SU-DHL-6 (cell line): ENCODE measurements around the gene ANKRD42.

Source experiments
- H2AFZ ChIP-seq: fragments of 200-600 bp; sonication (generic); 2 replicates; pipeline ENCODE4 v1.6.1; 2014; ENCODE audit warnings: low read depth, mild to moderate bottlenecking, moderate library complexity, mixed read lengths, antibody characterized with exemption, low read length; ENCODE audit not compliant: severe bottlenecking
- H3F3A ChIP-seq: fragments of 200-600 bp; shearing (Covaris generic); 2 replicates; pipeline ENCODE4 v1.6.0; 2016; ENCODE audit warnings: antibody characterized with exemption, mild to moderate bottlenecking; ENCODE audit not compliant: insufficient read depth
- H3K27ac ChIP-seq: fragments of 200-600 bp; sonication (generic); 2 replicates; pipeline ENCODE4 v1.5.1; 2016; ENCODE audit warnings: low read depth, mild to moderate bottlenecking, low read length, moderate library complexity, mixed read lengths
- H3K27me3 ChIP-seq: fragments of 200-600 bp; sonication (generic), shearing (Covaris generic); 2 replicates; pipeline ENCODE4 v1.6.0; 2014; ENCODE audit warnings: mild to moderate bottlenecking, low read length
- H3K36me3 ChIP-seq: fragments of 200-600 bp; sonication (generic); 2 replicates; pipeline ENCODE4 v1.6.1; 2014; ENCODE audit warnings: mild to moderate bottlenecking, low read length, mixed read lengths
- H3K4me2 ChIP-seq: fragments of 300-600, 200-600 bp; shearing (Covaris generic), sonication (generic); 2 replicates; pipeline ENCODE4 v1.6.0; 2014; ENCODE audit warnings: low read length, low read depth, mild to moderate bottlenecking; ENCODE audit not compliant: poor library complexity, severe bottlenecking
- H3K4me3 ChIP-seq: fragments of 200-600 bp; sonication (generic); 2 replicates; pipeline ENCODE4 v1.5.1; 2014; ENCODE audit warnings: antibody characterized with exemption, low read length, mild to moderate bottlenecking, mixed read lengths; ENCODE audit not compliant: insufficient read depth, poor library complexity, severe bottlenecking
- H3K79me2 ChIP-seq: fragments of 200-600 bp; sonication (generic); 2 replicates; pipeline ENCODE4 v1.6.1; 2014; ENCODE audit warnings: mild to moderate bottlenecking, low read length, moderate library complexity; ENCODE audit not compliant: insufficient read depth
- H3K9ac ChIP-seq: fragments of 200-600 bp; sonication (generic); 2 replicates; pipeline ENCODE4 v1.7.0; 2014; ENCODE audit warnings: mild to moderate bottlenecking, low read length
- H3K9me2 ChIP-seq: fragments of 200-600 bp; sonication (generic); replicated peaks from 2 replicates; pipeline ENCODE4 v1.6.1; 2014; ENCODE audit warnings: low read length; ENCODE audit not compliant: insufficient read depth
- H3K9me3 ChIP-seq: fragments of 200-600 bp; sonication (generic); 2 replicates; pipeline ENCODE4 v1.6.1; 2014; ENCODE audit warnings: low read length, mixed read lengths; ENCODE audit not compliant: insufficient read depth
- H4K20me1 ChIP-seq: fragments of 200-600 bp; sonication (generic); 2 replicates; pipeline ENCODE4 v1.6.1; 2014; ENCODE audit warnings: low read depth, mild to moderate bottlenecking, antibody characterized with exemption, low read length, moderate library complexity, mixed read lengths
- EZH2phosphoT487 ChIP-seq: fragments of 200-600 bp; sonication (generic), shearing (Covaris generic); conservative IDR thresholded peaks from 2 replicates; pipeline ENCODE4 v1.6.1; 2018; ENCODE audit warnings: mild to moderate bottlenecking, antibody characterized with exemption, low read length, moderate library complexity, mixed read lengths
- TF ChIP-seq, protein P1 (sequence below): fragments of 200-600 bp; sonication (generic); IDR thresholded peaks from one replicate; pipeline ENCODE4 v1.5.1; 2017; ENCODE audit warnings: antibody characterized with exemption, mild to moderate bottlenecking, low read length, moderate library complexity; ENCODE audit not compliant: insufficient read depth, poor library complexity, severe bottlenecking

ANKRD42 gene

DNA sequence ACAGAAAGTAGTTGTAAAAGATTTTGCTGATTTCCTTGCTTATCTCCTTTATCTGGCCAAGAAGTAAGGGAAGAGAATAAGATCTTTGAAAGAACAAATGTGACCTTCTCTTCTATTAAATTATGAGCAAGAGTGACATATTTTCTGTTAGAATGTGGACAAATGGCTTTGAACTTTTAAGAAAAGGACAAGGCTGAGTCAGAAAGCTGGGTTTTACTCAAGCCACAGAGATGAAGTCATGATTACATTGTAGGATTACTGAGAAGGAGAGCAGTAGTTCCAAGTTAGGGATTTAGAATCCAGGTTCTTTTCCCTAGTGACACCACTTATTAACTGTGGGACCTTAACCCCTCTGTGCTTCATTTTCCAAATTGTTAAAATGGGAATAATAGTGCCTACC is 79.1 kb downstream of the ANKRD42 start:
- H3K9me2 ChIP-seq: no peaks in the 10 kb centered on the region
- H3K9me3 ChIP-seq: no peaks in the 10 kb centered on the region
- no peak overlapping the region for H3K4me3 ChIP-seq
- H3K27ac ChIP-seq: no peak overlapping the region
- H2AFZ ChIP-seq: no peak overlapping the region
- H4K20me1 ChIP-seq: no peaks in the 10 kb centered on the region
- no peaks in the 10 kb centered on the region for H3K27me3 ChIP-seq
- H3K4me2 ChIP-seq: no peak overlapping the region
- H3K36me3 ChIP-seq: peaks cover 32% of the 10 kb centered on the region
- H3K9ac ChIP-seq: no peak overlapping the region
- H3K79me2 ChIP-seq: no peaks in the 10 kb centered on the region
- no peak for TF ChIP-seq EZH2phosphoT487
- TF ChIP-seq, protein P1, sequence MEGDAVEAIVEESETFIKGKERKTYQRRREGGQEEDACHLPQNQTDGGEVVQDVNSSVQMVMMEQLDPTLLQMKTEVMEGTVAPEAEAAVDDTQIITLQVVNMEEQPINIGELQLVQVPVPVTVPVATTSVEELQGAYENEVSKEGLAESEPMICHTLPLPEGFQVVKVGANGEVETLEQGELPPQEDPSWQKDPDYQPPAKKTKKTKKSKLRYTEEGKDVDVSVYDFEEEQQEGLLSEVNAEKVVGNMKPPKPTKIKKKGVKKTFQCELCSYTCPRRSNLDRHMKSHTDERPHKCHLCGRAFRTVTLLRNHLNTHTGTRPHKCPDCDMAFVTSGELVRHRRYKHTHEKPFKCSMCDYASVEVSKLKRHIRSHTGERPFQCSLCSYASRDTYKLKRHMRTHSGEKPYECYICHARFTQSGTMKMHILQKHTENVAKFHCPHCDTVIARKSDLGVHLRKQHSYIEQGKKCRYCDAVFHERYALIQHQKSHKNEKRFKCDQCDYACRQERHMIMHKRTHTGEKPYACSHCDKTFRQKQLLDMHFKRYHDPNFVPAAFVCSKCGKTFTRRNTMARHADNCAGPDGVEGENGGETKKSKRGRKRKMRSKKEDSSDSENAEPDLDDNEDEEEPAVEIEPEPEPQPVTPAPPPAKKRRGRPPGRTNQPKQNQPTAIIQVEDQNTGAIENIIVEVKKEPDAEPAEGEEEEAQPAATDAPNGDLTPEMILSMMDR: no peak
- H3F3A ChIP-seq: no peaks in the 10 kb centered on the region; the same call in 1 of the 2 replicates

DNA sequence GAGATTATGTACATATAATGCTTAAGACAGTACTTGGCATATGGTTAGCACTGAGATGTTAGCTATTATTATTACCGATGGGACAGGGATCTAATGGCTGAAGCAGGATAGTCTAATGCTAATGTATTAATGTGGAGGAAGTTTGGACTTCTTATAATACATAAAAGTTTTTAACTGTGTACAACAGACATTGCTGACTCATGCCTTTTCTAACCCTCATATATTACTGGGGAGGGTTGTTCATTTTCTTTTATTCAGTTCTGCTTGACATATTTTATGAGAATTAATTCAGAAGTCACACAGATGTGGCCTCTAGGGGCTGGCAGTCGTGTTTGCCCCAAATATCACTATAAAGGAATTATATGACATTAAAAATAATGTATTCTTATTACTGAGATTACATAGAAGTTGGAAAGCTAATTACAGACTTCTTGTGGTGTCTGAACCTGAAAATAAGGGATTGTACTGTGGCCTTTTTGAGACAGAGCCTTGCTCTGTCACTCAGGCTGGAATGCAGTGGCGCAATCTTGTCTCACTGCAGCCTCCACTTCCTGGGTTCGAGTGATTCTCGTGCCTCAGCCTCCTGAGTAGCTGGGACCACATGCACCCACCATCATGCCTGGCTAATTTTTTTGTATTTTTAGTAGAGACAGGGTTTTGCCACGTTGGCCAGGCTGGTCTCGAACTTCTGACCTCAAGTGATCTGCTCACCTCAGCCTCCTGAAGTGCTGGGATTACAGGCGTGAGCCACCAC is 82.6 kb downstream of the ANKRD42 start:
- H3F3A ChIP-seq: no peaks in the 10 kb centered on the region; the same call in 1 of the 2 replicates
- no peaks in the 10 kb centered on the region; the same call in 1 of the 2 replicates for H3K79me2 ChIP-seq
- no peaks in the 10 kb centered on the region for H3K27me3 ChIP-seq
- peaks cover 47% of the 10 kb centered on the region for H3K36me3 ChIP-seq
- no peaks in the 10 kb centered on the region for H3K9me3 ChIP-seq
- no peak overlapping the region for H3K9ac ChIP-seq
- no peaks in the 10 kb centered on the region for H3K9me2 ChIP-seq
- H3K4me3 ChIP-seq: no peak overlapping the region
- no peak overlapping the region for H3K27ac ChIP-seq
- H4K20me1 ChIP-seq: no peaks in the 10 kb centered on the region
- no peak overlapping the region for H3K4me2 ChIP-seq
- no peak overlapping the region for H2AFZ ChIP-seq
- no peak for TF ChIP-seq EZH2phosphoT487
- TF ChIP-seq, protein P1: no peak

DNA sequence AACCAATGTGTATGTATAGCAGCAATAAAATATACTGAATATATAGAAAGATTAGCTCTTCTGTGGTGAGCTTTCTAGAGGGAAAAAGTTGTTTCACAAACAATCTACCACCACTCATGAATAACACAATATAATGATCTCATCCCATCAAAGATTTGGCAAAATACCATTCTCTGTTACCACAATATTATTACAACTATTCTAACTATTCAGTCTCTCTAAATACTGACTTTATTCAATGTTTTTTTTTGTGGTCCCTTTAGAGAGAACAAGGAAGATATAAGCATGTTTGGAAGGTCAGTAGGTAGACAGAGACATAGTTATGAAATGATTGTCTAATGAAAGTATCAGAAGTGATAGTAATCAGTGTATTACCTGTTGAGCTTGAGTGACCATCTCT is 84.8 kb downstream of the ANKRD42 start:
- Histone ChIP-seq H2AFZ (no peak overlapping the region), H3K27ac (no peak overlapping the region), H4K20me1 (no peaks in the 10 kb centered on the region), H3K27me3 (no peaks in the 10 kb centered on the region), H3K79me2 (peaks cover 10% of the 10 kb centered on the region; the same call in 1 of the 2 replicates), H3K4me3 (no peak overlapping the region), H3F3A (no peaks in the 10 kb centered on the region; the same call in 1 of the 2 replicates), H3K4me2 (no peak overlapping the region), H3K36me3 (peaks cover 34% of the 10 kb centered on the region; the same call in 1 of the 2 replicates), H3K9ac (no peak overlapping the region), H3K9me2 (no peaks in the 10 kb centered on the region), H3K9me3 (no peaks in the 10 kb centered on the region)
- no peak for TF ChIP-seq EZH2phosphoT487
- TF ChIP-seq, protein P1: no peak
